ENCODE measurements around the gene KCNMA1.

Gene KCNMA1

GRCh38 chr10:77504196-77504872 lies 133.3 kb downstream of the KCNMA1 start:
- no peak for DNase-seq

GRCh38 chr10:77501846-77502261 lies 135.8 kb downstream of the KCNMA1 start:
- no peak for DNase-seq

- DNase-seq, result no peak
Observed at GRCh38 chr10:77501152-77501845, 136.3 kb downstream of the KCNMA1 start.

GRCh38 chr10:77500754-77501151 lies 136.9 kb downstream of the KCNMA1 start:
- DNase-seq, result no peak

- DNase-seq, result no peak
Observed at GRCh38 chr10:77498829-77499228, 138.8 kb downstream of the KCNMA1 start.

- DNase-seq, result no peak
Observed at GRCh38 chr10:77498210-77498609, 139.4 kb downstream of the KCNMA1 start.

GRCh38 chr10:77497748-77498147 lies 139.9 kb downstream of the KCNMA1 start:
- DNase-seq, result no peak

GRCh38 chr10:77496941-77497420 lies 140.6 kb downstream of the KCNMA1 start:
- DNase-seq, result peak; percentile 52

- DNase-seq, result no peak
Observed at GRCh38 chr10:77494756-77495541, 142.7 kb downstream of the KCNMA1 start.

GRCh38 chr10:77494327-77494726 lies 143.3 kb downstream of the KCNMA1 start:
- DNase-seq, result peak; percentile 46

- no peak for DNase-seq
Observed at GRCh38 chr10:77493851-77494261, 143.8 kb downstream of the KCNMA1 start.

- DNase-seq, result no peak
Observed at GRCh38 chr10:77493239-77493806, 144.3 kb downstream of the KCNMA1 start.

GRCh38 chr10:77492368-77492994 lies 145.1 kb downstream of the KCNMA1 start:
- no peak for DNase-seq

GRCh38 chr10:77490534-77491314 lies 146.9 kb downstream of the KCNMA1 start:
- DNase-seq, result no peak

GRCh38 chr10:77486517-77486916 lies 151.1 kb downstream of the KCNMA1 start:
- DNase-seq, result no peak

- no peak for DNase-seq
Observed at GRCh38 chr10:77485847-77486246, 151.8 kb downstream of the KCNMA1 start.

GRCh38 chr10:77482072-77482471 lies 155.5 kb downstream of the KCNMA1 start:
- no peak for DNase-seq

GRCh38 chr10:77479586-77479985 lies 158.0 kb downstream of the KCNMA1 start:
- DNase-seq, result no peak

GRCh38 chr10:77478962-77479359 lies 158.6 kb downstream of the KCNMA1 start:
- DNase-seq, result no peak

GRCh38 chr10:77478247-77478961 lies 159.2 kb downstream of the KCNMA1 start:
- no peak for DNase-seq

GRCh38 chr10:77475522-77475921 lies 162.1 kb downstream of the KCNMA1 start:
- DNase-seq, result no peak
